Glutamatergic neuron (in vitro differentiated cells): ENCODE measurements around the gene SLC35F6. TPM values are rescaled to one million over a fixed set of nuclear protein-coding genes. Genes with fewer than 3 reads are reported as not detected.
A peak's percentile ranks its signal among the peaks of the same experiment; 100 is the strongest.

Experiments used
- DNase-seq: peaks from one replicate; pipeline ENCODE4 v3.0.0; 2022
- H3K27ac Mint-ChIP-seq: one replicate; pipeline ENCODE4 v1.8.0; 2020; ENCODE audit warnings: mild to moderate bottlenecking, mixed read lengths, inconsistent platforms; ENCODE audit not compliant: unreplicated experiment
- H3K27me3 Mint-ChIP-seq: one replicate; pipeline ENCODE4 v1.8.0; 2020; ENCODE audit warnings: mild to moderate bottlenecking, moderate library complexity, mixed read lengths, inconsistent platforms; ENCODE audit not compliant: unreplicated experiment
- H3K36me3 Mint-ChIP-seq: one replicate; pipeline ENCODE4 v1.8.0; 2020; ENCODE audit warnings: mild to moderate bottlenecking, mixed read lengths, inconsistent platforms; ENCODE audit not compliant: unreplicated experiment
- H3K4me1 Mint-ChIP-seq: one replicate; pipeline ENCODE4 v1.8.0; 2020; ENCODE audit warnings: mild to moderate bottlenecking, low read depth, mixed read lengths, inconsistent platforms; ENCODE audit not compliant: unreplicated experiment
- H3K4me3 Mint-ChIP-seq: one replicate; pipeline ENCODE4 v1.8.0; 2020; ENCODE audit warnings: mild to moderate bottlenecking, mixed read lengths, inconsistent platforms; ENCODE audit not compliant: unreplicated experiment
- H3K9me3 Mint-ChIP-seq: one replicate; pipeline ENCODE4 v1.8.0; 2020; ENCODE audit warnings: mild to moderate bottlenecking, moderate library complexity, mixed read lengths, inconsistent platforms; ENCODE audit not compliant: unreplicated experiment
- CTCF ChIP-seq: fragments of 200-600 bp; sonication (generic); IDR thresholded peaks from one replicate; pipeline ENCODE4 v1.5.0; 2021; ENCODE audit not compliant: partially characterized antibody, unreplicated experiment
- total RNA-seq: library from RNA; stranded (reverse); fragmentation: NEBNext Ultra II Directional; extraction: Animal tissue kit (Norgen Biotek cat#: 25700); gene quantifications from one replicate; pipeline ENCODE4 v1.2.1, GENCODE V29; 2021; ENCODE audit not compliant: unreplicated experiment

The SLC35F6 gene
- total RNA-seq, 1 donor from 2014 or later = 28.8 TPM

- TF ChIP-seq CTCF = no peak
- Mint-ChIP-seq H3K27ac (no peak overlapping the region), H3K4me3 (no peak overlapping the region), H3K9me3 (peaks cover 1% of the 10 kb centered on the region), H3K4me1 (no peaks in the 10 kb centered on the region), H3K27me3 (no peaks in the 10 kb centered on the region), H3K36me3 (no peaks in the 10 kb centered on the region)
- no peak for DNase-seq
Measured at GRCh38 chr2:26778098-26778497, 14.0 kb downstream of the SLC35F6 start.

DNA sequence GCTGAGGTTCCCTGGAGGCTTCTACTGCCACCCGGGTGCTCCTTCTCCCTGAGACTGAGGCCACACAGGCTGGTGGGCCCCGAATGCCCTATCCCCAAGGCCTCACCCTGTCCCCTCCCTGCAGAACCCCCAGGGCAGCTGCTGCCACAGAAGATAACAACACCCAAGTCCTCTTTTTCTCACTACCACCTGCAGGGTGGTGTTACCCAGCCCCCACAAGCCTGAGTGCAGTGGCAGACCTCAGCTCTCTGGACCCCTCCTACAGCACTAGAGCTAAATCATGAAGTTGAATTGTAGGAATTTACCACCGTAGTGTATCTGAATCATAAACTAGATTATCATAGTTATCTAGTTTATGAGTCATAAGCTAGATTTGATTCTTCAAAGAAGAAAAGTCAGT is 14.4 kb downstream of the SLC35F6 start:
- no peak for DNase-seq
- no peak for TF ChIP-seq CTCF
- H3K27me3 Mint-ChIP-seq = no peaks in the 10 kb centered on the region
- no peak overlapping the region for H3K27ac Mint-ChIP-seq
- H3K4me3 Mint-ChIP-seq = no peak overlapping the region
- H3K9me3 Mint-ChIP-seq = peaks cover 1% of the 10 kb centered on the region
- no peaks in the 10 kb centered on the region for H3K4me1 Mint-ChIP-seq
- H3K36me3 Mint-ChIP-seq = no peaks in the 10 kb centered on the region

DNA sequence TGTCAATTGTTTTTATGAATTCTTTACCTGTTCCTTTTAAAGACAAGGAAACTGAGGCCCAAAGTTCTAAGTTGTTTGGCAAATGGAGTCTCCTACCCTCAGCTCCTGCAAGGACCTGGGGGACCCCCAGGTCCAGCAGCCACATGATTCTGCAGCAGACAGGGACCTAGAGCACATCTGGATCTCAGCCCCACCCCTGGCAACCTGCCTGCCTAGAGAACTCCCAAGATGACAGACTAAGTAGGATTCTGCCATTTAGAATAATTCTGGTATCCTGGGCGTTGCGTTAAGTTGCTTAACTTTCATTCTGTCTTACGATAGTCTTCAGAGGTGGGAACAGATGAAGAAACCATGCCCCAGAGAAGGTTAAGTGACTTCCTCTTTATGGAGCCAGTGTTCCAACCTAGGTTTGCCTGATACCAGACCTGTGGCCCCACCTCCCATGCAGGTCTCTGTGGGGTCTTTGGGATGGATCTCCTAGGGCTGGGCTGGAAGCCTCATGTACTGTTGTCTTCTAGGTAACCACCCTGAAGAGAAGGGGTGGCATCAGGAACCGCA is 16.2 kb downstream of the SLC35F6 start:
- Mint-ChIP-seq H3K27me3 (no peaks in the 10 kb centered on the region), H3K4me3 (no peak overlapping the region), H3K36me3 (no peaks in the 10 kb centered on the region), H3K27ac (no peak overlapping the region), H3K9me3 (peaks cover 1% of the 10 kb centered on the region), H3K4me1 (no peaks in the 10 kb centered on the region)
- no peak for TF ChIP-seq CTCF
- DNase-seq = no peak

- Mint-ChIP-seq H3K9me3 (no peaks in the 10 kb centered on the region), H3K36me3 (no peaks in the 10 kb centered on the region), H3K4me3 (no peak overlapping the region), H3K4me1 (no peaks in the 10 kb centered on the region), H3K27me3 (no peaks in the 10 kb centered on the region), H3K27ac (no peak overlapping the region)
- no peak for TF ChIP-seq CTCF
- DNase-seq = no peak
Measured at GRCh38 chr2:26782876-26783704, 19.0 kb downstream of the SLC35F6 start.

GRCh38 chr2:26784570-26785234 is 20.6 kb downstream of the SLC35F6 start:
- H3K27ac Mint-ChIP-seq = no peak overlapping the region

More at GRCh38 chr2:26784570-26785234, 20.6 kb downstream of the SLC35F6 start:
- no peak for DNase-seq
- no peaks in the 10 kb centered on the region for H3K9me3 Mint-ChIP-seq
- peak overlapping the region; percentile 87 for H3K4me3 Mint-ChIP-seq
- no peaks in the 10 kb centered on the region for H3K4me1 Mint-ChIP-seq
- H3K36me3 Mint-ChIP-seq = no peaks in the 10 kb centered on the region
- TF ChIP-seq CTCF = no peak
- H3K27me3 Mint-ChIP-seq = no peaks in the 10 kb centered on the region
